ENCODE measurements around the gene PRKG1.

- no peak for TF ChIP-seq CTCF (conservative IDR thresholded peaks at IDR 0.05; ENCODE audit: low read depth in 2 of 2)
- no peak for TF ChIP-seq POLR2AphosphoS5 (IDR thresholded peaks at IDR 0.05; ENCODE audit: low read depth)
- TF ChIP-seq EZH2phosphoT487 (IDR thresholded peaks at IDR 0.05; ENCODE audit: unreplicated experiment), result no peak
- TF ChIP-seq EZH2 (IDR thresholded peaks at IDR 0.05; ENCODE audit: low read depth, unreplicated experiment), result no peak
- no peak for TF ChIP-seq ZNF331 (CRISPR knock-in tag; IDR thresholded peaks at IDR 0.05; ENCODE audit: low read depth)
- TF ChIP-seq REST (IDR thresholded peaks at IDR 0.05; ENCODE audit: unreplicated experiment), result no peak
- TF ChIP-seq CREB1 (CRISPR knock-in tag; IDR thresholded peaks at IDR 0.05; ENCODE audit: low read depth), result no peak
- TF ChIP-seq ZNF114 (CRISPR knock-in tag; IDR thresholded peaks at IDR 0.05), result no peak
- TF ChIP-seq NANOG (IDR thresholded peaks at IDR 0.05; ENCODE audit: borderline replicate concordance), result no peak
- no peak for TF ChIP-seq JUNB (IDR thresholded peaks at IDR 0.05; ENCODE audit: unreplicated experiment)
- TF ChIP-seq ETS1 (IDR thresholded peaks at IDR 0.05), result no peak
- no peak for TF ChIP-seq STAT1 (IDR thresholded peaks at IDR 0.05; ENCODE audit: unreplicated experiment)
These were observed 509.7 kb downstream of the PRKG1 start for GRCh38 chr10:51583976-51584375.

All from GM23338 (cell line).